CD4-positive, alpha-beta T cell treated with Interleukin-21 for 1 hour (primary cell): ENCODE results near the gene TAOK1.
A peak's percentile ranks its signal among the peaks of the same experiment; 100 is the strongest.
"Not testable (repeated sequence)": the region's sequence is repeated elsewhere in the genome, so short reads cannot be mapped to it uniquely, and the experiment has no call there.

Experiments used
- DNase-seq: peaks from one replicate; pipeline ENCODE4 v3.0.0-alpha.2; 2020

TAOK1 gene

DNA sequence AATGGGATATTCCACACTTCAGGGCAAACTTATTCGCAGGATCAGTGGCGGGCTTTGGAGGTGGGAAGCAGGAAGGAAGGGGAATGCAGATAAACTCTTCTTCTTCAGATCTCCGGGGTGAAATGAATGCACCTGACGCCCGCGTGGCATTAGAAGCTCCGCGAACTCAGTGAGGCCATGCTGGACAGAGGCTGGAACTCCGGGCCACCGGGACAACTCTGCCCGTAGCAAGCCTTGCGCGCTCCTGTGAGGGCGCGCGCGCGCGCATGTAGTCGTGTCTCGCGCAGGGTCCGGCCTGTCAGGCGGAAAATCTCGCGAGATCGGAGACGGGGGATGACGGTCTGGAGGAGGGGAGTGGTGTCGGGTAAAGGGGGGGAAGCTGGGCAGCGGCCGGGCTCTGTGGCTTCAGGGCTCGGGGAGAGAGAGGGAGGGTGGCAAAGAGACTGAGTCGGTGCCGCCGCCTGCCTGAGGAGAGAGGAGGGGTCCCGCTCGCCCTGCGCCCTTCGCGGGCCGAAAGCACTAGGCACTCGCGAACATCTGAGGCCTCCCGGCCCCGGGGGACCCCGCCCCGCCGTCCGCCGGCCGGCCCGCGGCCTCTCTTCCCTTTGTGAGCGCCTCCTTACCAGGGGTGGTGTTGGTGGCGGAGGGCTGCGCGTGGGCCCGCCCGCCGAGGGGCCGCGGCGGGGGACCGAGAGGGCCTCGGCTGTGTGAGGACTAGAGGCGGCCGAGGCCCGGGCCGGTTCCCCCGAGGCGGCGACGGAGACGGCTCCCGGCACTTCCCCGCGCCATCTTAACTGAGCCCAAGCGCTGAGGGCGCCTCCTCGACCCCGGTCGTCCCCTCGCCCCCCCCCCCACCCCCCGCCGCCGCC, at the start of gene TAOK1:
Gene TAOK1 (plus strand): TSS at position 382 of the 869 bp plus-strand sequence. CDS start 61,186 bp downstream, outside the sequence.
- DNase-seq, result peak; percentile 98

DNA sequence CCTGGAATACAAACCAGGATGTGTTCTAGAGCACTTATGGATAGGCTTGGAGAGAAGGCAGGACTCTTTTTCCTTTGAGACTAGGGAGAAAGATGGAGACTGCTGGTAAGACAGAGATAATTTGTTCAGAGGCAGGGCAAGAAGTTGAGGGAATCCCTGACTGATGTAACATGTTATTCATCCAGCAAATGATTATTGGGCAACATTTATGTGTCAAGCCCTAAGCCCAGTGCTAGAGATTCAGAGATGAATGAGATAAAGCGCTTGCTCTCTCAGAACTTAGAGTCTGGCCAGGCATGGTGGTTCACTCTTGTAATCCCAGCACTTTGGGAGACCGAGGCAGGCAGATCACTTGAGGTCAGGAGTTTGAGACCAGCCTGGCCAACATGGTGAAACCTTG, 48.4 kb upstream of the TAOK1 start:
- DNase-seq, result no peak

DNA sequence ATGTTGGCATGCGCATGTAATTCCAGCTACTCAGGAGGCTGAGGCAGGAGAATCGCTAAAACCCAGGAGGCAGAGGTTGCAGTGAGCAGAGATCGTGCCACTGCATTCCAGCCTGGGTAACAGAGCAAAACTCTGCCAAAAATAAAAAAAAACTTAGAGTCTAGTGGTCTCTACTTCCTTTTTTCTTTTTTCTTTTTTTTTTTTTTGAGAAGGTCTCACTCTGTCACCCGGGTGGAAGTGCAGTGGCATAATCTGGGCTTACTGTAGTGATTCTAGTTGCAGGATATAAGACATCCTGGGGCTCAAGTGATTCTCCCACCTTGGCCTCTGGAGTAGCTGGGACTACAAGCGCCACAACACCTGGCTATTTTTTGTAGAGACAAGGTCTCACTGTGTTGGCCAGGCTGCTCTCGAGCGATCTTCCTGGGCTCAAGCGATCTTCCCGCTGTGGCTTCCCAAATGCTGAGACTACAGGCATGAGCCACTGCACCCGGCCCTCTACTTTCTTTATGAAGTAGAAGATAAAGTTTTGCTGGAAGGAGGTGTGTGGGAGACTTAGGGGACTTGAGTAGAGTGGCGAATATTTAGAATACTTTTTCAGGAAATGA, 47.9 kb upstream of the TAOK1 start:
- no peak for DNase-seq

DNA sequence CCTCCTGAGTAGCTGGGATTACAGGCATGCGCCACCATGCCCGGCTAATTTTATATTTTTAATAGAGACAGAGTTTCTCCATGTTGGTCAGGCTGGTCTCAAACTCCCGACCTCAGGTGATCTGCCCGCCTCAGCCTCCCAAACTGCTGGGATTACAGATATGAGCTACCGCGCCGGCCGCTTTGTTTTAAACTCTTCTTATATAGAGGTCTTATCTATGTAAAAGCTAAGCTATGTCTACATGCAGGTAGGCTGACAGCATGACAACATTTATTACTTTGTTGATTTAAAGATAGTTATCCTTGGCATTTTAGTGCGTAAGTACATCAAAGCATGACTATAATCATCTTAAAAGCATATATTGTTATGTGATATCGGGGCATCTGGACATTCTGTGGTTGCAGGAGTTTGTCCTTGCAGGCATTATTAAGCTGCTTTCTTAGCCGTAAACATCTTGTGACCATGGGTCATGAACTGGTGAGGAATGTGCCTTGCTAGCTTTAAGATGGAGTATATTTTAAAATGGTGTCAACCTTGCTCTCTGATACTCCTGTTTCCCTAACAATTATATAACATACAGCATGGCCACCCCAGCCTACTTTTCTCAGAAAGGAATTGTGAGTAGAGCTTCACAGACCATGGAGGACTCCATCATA, 45.8 kb upstream of the TAOK1 start:
- DNase-seq, result no peak

DNA sequence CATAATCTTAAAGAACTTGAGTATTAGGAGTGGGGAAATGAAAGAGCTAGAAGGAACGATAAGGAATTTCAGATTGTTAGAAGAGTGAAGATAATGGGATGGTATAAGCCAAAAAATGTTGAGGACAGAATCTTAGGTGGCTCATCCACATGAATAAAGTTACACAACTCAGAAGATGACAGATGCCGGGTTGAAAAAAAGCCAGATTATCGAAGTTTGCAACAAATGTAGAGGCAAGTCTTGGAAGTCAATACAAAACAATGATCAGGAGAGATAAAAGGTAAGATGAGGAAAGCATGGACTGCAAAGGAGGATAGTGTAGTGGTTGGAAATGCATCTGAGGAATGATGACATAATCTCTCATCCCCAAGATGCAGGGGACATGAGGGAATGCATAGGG, 45.1 kb upstream of the TAOK1 start:
- no peak for DNase-seq

GRCh38 chr17:29345470-29345869, 44.7 kb upstream of the TAOK1 start:
- not testable (repeated sequence) for DNase-seq

GRCh38 chr17:29346462-29346861, 43.7 kb upstream of the TAOK1 start:
- no peak for DNase-seq

- DNase-seq, result no peak
Observed at GRCh38 chr17:29347831-29348629, 42.1 kb upstream of the TAOK1 start.

GRCh38 chr17:29349409-29349808, 40.8 kb upstream of the TAOK1 start:
- DNase-seq, result no peak

DNA sequence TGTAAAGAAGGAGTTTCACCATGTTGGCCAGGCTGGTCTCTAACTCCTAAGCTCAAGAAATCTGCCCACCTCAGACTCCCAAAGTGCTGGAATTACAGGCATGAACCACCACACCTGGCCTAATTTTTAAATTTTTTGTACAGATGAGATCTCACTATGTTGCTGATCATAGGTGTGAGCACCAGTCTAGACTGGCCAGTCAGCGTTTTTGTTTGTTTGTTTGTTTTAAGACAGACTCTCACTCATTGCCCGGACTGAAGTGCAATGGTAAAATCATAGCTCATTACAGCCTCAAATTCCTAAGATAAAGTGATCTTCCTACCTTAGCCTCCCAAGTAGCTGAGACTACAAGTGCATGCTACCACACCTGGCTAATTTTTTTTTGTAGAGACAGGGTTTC, 38.0 kb upstream of the TAOK1 start:
- DNase-seq, result no peak

DNA sequence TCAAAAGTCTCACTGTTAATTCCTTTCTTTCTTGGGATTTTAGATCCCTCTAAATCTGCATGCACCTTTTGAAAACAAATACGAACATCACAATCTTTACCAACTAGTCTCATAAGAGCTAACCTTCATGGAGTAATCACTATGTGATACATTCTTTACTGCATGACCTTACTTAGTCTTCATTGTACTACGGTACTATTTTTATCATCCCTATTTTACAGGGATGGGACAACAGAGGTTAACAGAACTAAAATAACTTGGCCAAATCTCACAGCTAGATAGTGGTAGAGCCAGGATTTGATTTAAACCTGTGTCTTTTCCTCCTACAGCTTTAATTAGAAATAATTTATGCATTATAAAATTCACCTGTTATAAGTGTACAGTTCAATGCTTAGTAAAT, 32.9 kb upstream of the TAOK1 start:
- no peak for DNase-seq

- DNase-seq, result no peak
Observed at GRCh38 chr17:29357821-29358232, 32.3 kb upstream of the TAOK1 start.

- DNase-seq, result no peak
Observed at GRCh38 chr17:29358416-29358815, 31.7 kb upstream of the TAOK1 start.

GRCh38 chr17:29359777-29360176, 30.4 kb upstream of the TAOK1 start:
- DNase-seq, result no peak

GRCh38 chr17:29363716-29364115, 26.4 kb upstream of the TAOK1 start:
- no peak for DNase-seq

- DNase-seq, result no peak
Observed at GRCh38 chr17:29364691-29365090, 25.5 kb upstream of the TAOK1 start.

DNA sequence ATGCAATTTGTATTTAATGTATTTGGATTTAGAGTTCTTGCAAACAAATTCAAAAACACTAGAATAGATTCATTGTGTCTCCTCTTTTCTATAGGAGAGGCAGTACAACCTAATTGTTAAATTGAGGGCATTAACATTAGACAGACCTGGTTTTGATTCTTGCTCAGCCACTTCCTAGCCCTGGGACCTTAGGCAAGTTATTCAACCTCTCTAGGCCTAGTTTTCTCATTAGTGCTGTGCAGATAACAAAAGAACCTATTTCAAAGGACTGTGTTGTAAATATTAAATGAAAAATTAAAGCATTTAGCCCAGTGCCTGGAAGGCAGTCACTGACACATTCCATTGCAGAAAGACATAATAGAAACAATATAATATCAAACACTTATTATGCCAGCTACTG, 22.0 kb upstream of the TAOK1 start:
- no peak for DNase-seq

- DNase-seq, result no peak
Observed at GRCh38 chr17:29368926-29369325, 21.2 kb upstream of the TAOK1 start.

DNA sequence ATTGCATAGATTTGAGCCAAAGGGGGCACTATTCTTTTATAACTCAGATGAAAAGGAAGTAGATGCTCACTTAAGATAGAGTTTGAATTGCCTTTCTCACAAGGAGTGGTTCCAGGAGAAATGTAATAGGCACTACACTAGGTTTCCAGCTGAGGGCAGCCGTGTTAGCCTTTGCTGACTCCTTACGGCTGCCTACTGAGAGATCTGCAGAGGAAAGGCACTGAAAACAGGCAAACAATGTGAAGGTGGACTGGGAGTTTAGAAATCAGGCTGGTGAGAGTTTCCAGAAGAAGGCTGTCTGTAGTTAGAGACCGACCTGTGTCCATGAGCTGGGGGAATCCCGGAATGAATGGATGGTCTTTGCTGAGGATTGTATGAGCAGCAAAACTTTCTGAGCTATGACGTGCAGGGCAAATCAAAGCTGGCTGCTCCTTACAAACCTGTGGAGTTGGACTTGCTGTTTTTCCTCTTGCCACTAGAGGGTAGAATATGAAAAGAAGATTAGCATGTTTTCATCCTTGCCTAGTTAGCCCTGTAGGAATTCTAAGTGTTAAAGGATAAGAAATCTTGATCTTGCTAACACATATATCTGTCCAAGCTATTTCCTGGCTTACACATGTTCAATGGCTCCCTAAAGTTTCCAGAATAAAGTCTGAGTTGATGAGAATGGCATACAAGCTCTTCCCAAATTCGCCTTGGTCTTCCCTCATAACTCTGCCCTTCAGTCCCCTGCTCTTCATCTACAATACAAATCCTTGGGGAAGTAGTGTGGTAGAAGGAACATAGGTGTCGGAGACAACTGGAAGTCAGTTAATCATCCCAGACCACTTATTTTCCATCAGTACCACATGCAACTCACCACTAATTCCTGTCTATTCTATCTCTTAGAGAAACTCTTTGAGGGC, 20.1 kb upstream of the TAOK1 start:
- DNase-seq, result peak; percentile 73

DNA sequence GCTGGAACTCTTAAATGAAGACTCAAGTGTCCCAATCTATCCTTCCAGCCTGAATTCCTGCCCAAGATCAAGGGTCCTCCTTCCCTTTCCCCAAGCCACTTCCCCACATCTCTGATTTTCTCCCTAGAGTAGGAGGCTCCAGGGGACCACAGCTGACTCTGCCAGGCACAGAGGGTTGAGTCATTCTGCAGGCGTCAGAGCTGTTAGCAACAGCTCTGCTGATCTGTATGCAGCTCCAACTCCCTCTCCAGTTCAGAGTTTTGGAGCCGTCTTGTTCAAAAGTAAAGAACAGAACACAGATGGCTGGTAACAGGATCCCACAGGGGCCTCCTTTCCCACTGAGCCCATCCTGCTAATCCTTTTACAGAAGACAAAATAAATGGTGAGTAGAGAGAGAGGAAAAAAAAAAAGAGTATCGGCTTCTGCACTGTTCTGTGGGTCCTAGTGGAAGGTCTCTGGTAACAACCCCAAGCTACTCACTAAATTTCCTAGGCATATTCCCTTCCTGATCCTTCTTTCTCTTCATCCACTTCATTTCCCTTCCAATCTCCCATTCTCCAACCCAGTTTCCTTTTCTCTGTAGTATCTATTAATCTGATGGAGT, 13.4 kb upstream of the TAOK1 start:
- DNase-seq, result no peak

DNA sequence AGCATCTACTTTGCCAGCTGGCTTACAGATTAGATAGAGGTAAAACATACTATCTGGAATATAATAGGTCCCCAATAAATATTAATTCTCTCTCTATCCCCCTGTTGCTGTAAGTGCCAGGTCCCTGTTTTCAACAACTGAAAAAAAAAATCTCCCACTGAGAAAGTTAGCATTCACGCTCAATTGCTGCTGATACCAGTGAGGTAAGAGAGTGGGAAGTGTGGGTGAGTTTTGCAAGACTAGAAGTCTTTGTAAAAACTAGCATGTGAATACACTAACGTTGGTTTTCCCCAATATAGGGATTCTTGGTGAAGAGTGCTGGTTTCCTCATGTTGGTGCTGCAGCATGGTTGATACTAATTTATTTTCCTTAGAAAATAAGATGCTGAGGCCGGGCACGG, 11.7 kb upstream of the TAOK1 start:
- DNase-seq, result no peak
